Measurements from ENCODE around the gene SLC12A7. TPM values are rescaled to one million over a fixed set of nuclear protein-coding genes. Genes with fewer than 3 reads are reported as not detected.

Gene SLC12A7
- total and polyA plus RNA-seq, 2 of the 13 experiments (the other 11 are each of a cell fraction or from before 2014, with no cell fraction given) = 14.0 to 18.5 TPM

DNA sequence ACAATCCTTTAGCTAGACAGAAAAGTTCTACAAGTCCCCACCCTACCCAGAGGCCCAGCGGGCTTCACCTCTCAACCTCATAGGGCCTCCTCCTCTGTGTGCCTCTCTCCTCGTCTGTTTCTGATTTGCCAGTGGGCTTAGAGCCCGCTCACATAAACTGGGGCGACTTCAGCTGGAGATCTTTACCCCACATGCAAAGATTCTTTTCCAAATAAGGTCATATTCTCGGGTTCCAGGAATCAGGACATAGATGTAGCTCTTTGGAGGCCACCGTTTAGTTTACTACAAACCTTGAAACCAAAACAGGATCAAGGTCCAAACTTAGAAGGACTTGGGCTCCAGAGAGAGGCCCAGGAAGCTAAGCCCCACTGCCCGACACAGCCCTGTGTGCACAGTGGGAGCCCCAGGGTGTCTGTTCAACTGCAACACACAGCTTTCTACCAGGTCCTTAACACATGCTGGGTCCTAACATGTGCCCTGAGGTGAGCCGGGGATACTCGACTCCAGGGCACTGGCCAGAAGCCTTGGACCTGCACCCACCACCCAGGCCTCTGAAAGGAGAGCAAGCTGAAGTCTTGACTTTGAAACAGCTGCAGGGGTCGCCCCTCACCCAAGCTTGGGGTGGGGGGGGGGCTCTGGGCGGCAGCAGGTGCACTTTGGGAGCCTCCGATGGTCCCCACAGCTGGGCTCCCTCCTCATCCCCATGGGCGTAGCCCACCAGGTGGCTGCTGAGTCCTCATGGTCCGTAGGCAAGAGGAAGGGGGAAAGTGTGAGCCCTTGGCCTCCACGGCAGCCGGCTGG, 26.8 kb upstream of the SLC12A7 start (continued):
- TF ChIP-seq, protein P1, sequence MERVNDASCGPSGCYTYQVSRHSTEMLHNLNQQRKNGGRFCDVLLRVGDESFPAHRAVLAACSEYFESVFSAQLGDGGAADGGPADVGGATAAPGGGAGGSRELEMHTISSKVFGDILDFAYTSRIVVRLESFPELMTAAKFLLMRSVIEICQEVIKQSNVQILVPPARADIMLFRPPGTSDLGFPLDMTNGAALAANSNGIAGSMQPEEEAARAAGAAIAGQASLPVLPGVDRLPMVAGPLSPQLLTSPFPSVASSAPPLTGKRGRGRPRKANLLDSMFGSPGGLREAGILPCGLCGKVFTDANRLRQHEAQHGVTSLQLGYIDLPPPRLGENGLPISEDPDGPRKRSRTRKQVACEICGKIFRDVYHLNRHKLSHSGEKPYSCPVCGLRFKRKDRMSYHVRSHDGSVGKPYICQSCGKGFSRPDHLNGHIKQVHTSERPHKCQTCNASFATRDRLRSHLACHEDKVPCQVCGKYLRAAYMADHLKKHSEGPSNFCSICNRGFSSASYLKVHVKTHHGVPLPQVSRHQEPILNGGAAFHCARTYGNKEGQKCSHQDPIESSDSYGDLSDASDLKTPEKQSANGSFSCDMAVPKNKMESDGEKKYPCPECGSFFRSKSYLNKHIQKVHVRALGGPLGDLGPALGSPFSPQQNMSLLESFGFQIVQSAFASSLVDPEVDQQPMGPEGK (CRISPR knock-in tag; IDR thresholded peaks at IDR 0.05) = no peak
- TF ChIP-seq MED1 (CRISPR knock-in tag; IDR thresholded peaks at IDR 0.05) (peak; percentile 55; the same call in 1 of the 2 replicates), PHF20 (CRISPR knock-in tag; IDR thresholded peaks at IDR 0.05) (peak; percentile 27; the same call in 1 of the 2 replicates), HMG20B (CRISPR knock-in tag; conservative IDR thresholded peaks at IDR 0.05) (no peak), CAMTA2 (CRISPR knock-in tag; IDR thresholded peaks at IDR 0.05; ENCODE audit: borderline replicate concordance) (no peak), NFYC (CRISPR knock-in tag; IDR thresholded peaks at IDR 0.05) (no peak), MTF2 (CRISPR knock-in tag; IDR thresholded peaks at IDR 0.05; ENCODE audit: borderline replicate concordance) (0 out of 2 replicates have a peak, but pooled peaks have one; percentile 37), SMC3 (IDR thresholded peaks at IDR 0.05; ENCODE audit: low read length) (0 out of 2 replicates have a peak, but pooled peaks have one; percentile 12), FLYWCH1 (CRISPR knock-in tag; IDR thresholded peaks at IDR 0.05) (no peak), RARA (CRISPR knock-in tag; IDR thresholded peaks at IDR 0.05) (0 out of 2 replicates have a peak, but pooled peaks have one; percentile 12), ZMYM2 (CRISPR knock-in tag; IDR thresholded peaks at IDR 0.05) (peak; percentile 75; the same call in 1 of the 2 replicates), ZNF136 (CRISPR knock-in tag; IDR thresholded peaks at IDR 0.05; ENCODE audit: low read depth) (0 out of 2 replicates have a peak, but pooled peaks have one; percentile 31)
- TF ChIP-seq, protein P2, sequence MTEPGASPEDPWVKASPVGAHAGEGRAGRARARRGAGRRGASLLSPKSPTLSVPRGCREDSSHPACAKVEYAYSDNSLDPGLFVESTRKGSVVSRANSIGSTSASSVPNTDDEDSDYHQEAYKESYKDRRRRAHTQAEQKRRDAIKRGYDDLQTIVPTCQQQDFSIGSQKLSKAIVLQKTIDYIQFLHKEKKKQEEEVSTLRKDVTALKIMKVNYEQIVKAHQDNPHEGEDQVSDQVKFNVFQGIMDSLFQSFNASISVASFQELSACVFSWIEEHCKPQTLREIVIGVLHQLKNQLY (CRISPR knock-in tag; IDR thresholded peaks at IDR 0.05) = 0 out of 2 replicates have a peak, but pooled peaks have one; percentile 27
- TF ChIP-seq, protein P3, sequence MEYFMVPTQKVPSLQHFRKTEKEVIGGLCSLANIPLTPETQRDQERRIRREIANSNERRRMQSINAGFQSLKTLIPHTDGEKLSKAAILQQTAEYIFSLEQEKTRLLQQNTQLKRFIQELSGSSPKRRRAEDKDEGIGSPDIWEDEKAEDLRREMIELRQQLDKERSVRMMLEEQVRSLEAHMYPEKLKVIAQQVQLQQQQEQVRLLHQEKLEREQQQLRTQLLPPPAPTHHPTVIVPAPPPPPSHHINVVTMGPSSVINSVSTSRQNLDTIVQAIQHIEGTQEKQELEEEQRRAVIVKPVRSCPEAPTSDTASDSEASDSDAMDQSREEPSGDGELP (IDR thresholded peaks at IDR 0.05; ENCODE audit: borderline replicate concordance, low read depth) = peak; percentile 63; the same call in 1 of the 2 replicates
- TF ChIP-seq, protein P4, sequence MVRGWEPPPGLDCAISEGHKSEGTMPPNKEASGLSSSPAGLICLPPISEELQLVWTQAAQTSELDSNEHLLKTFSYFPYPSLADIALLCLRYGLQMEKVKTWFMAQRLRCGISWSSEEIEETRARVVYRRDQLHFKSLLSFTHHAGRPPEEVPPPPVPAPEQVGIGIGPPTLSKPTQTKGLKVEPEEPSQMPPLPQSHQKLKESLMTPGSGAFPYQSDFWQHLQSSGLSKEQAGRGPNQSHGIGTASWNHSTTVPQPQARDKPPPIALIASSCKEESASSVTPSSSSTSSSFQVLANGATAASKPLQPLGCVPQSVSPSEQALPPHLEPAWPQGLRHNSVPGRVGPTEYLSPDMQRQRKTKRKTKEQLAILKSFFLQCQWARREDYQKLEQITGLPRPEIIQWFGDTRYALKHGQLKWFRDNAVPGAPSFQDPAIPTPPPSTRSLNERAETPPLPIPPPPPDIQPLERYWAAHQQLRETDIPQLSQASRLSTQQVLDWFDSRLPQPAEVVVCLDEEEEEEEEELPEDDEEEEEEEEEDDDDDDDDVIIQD (CRISPR knock-in tag; IDR thresholded peaks at IDR 0.05; ENCODE audit: low read depth) = 0 out of 2 replicates have a peak, but pooled peaks have one; percentile 3
- TF ChIP-seq, protein P5, sequence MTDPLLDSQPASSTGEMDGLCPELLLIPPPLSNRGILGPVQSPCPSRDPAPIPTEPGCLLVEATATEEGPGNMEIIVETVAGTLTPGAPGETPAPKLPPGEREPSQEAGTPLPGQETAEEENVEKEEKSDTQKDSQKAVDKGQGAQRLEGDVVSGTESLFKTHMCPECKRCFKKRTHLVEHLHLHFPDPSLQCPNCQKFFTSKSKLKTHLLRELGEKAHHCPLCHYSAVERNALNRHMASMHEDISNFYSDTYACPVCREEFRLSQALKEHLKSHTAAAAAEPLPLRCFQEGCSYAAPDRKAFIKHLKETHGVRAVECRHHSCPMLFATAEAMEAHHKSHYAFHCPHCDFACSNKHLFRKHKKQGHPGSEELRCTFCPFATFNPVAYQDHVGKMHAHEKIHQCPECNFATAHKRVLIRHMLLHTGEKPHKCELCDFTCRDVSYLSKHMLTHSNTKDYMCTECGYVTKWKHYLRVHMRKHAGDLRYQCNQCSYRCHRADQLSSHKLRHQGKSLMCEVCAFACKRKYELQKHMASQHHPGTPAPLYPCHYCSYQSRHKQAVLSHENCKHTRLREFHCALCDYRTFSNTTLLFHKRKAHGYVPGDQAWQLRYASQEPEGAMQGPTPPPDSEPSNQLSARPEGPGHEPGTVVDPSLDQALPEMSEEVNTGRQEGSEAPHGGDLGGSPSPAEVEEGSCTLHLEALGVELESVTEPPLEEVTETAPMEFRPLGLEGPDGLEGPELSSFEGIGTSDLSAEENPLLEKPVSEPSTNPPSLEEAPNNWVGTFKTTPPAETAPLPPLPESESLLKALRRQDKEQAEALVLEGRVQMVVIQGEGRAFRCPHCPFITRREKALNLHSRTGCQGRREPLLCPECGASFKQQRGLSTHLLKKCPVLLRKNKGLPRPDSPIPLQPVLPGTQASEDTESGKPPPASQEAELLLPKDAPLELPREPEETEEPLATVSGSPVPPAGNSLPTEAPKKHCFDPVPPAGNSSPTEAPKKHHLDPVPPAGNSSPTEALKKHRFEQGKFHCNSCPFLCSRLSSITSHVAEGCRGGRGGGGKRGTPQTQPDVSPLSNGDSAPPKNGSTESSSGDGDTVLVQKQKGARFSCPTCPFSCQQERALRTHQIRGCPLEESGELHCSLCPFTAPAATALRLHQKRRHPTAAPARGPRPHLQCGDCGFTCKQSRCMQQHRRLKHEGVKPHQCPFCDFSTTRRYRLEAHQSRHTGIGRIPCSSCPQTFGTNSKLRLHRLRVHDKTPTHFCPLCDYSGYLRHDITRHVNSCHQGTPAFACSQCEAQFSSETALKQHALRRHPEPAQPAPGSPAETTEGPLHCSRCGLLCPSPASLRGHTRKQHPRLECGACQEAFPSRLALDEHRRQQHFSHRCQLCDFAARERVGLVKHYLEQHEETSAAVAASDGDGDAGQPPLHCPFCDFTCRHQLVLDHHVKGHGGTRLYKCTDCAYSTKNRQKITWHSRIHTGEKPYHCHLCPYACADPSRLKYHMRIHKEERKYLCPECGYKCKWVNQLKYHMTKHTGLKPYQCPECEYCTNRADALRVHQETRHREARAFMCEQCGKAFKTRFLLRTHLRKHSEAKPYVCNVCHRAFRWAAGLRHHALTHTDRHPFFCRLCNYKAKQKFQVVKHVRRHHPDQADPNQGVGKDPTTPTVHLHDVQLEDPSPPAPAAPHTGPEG (CRISPR knock-in tag; IDR thresholded peaks at IDR 0.05) = no peak
